ENCODE measurements around the gene BTBD16. TPM values are rescaled to one million over a fixed set of nuclear protein-coding genes. Genes with fewer than 3 reads are reported as not detected.

BTBD16 gene
- total RNA-seq, 1 experiment from 2014 or later = 0.82 TPM

DNA sequence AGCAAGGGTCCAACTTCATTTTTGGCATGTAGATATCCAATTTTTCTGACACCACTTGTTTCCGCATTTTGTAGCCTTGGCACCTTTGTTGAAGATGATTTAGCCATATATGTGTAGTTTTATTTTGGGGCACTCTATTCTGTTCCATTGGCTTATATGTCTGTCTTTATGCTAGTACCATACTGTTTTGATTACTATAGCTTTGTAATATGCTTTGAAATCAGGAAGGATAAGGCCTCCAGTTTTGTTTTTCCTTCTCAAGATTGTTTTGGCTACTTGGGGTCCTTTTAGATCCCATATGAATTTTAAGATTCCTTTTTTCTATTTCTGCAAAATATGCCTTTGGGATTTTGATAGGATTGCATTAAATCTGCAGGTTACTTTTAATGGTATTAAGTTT, 9.5 kb upstream of the BTBD16 start:
- ATAC-seq (no peak), DNase-seq (ENCODE audit: low read depth, low spot score) (no peak)
- no peaks in the 10 kb centered on the region for H3K27me3 ChIP-seq (ENCODE audit: control insufficient read depth, insufficient read depth, low read length)
- CTCF ChIA-PET = no interaction called here
- POLR2A ChIA-PET = interaction anchor here (0.7 kb wide), 1 partner anchor 74 kb away, joined by 3 read pairs; no protein-coding TSS in a partner anchor
- no peak overlapping the region for H3K4me3 ChIP-seq (ENCODE audit: low read depth in 2 of 2, low read length in 2 of 2)
- intact Hi-C loops (cut with micrococcal nuclease; ENCODE audit: unreplicated experiment) = no loop called here
- no peaks in the 10 kb centered on the region; the same call in 1 of the 2 replicates for H3K36me3 ChIP-seq (ENCODE audit: control insufficient read depth, insufficient read depth, low read length)
- no TSS peak for BruUV-seq (replicated peaks)
- in situ Hi-C loops (cut with HindIII; ENCODE audit: low pct_unique_long_range_greater_than_20kb, low sequenced_read_pairs) = no loop called here
- no peak overlapping the region for H3K27ac ChIP-seq (ENCODE audit: low read length)
- TF ChIP-seq TCF7L2 (IDR thresholded peaks at IDR 0.05; ENCODE audit: low read depth, low read length) (no peak), CTCF (IDR thresholded peaks at IDR 0.05) (no peak), SIN3A (IDR thresholded peaks at IDR 0.05; ENCODE audit: borderline replicate concordance, insufficient read depth, low read depth, low read length) (no peak), POLR2AphosphoS5 (IDR thresholded peaks at IDR 0.05; ENCODE audit: low read depth, low read length) (no peak)
- TF ChIP-seq, protein P1, sequence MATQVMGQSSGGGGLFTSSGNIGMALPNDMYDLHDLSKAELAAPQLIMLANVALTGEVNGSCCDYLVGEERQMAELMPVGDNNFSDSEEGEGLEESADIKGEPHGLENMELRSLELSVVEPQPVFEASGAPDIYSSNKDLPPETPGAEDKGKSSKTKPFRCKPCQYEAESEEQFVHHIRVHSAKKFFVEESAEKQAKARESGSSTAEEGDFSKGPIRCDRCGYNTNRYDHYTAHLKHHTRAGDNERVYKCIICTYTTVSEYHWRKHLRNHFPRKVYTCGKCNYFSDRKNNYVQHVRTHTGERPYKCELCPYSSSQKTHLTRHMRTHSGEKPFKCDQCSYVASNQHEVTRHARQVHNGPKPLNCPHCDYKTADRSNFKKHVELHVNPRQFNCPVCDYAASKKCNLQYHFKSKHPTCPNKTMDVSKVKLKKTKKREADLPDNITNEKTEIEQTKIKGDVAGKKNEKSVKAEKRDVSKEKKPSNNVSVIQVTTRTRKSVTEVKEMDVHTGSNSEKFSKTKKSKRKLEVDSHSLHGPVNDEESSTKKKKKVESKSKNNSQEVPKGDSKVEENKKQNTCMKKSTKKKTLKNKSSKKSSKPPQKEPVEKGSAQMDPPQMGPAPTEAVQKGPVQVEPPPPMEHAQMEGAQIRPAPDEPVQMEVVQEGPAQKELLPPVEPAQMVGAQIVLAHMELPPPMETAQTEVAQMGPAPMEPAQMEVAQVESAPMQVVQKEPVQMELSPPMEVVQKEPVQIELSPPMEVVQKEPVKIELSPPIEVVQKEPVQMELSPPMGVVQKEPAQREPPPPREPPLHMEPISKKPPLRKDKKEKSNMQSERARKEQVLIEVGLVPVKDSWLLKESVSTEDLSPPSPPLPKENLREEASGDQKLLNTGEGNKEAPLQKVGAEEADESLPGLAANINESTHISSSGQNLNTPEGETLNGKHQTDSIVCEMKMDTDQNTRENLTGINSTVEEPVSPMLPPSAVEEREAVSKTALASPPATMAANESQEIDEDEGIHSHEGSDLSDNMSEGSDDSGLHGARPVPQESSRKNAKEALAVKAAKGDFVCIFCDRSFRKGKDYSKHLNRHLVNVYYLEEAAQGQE (IDR thresholded peaks at IDR 0.05; ENCODE audit: insufficient read depth in 1 of 2, low read depth in 2 of 2, low read length in 1 of 2) = no peak
- no peaks in the 10 kb centered on the region for H3K4me1 ChIP-seq (ENCODE audit: control insufficient read depth, insufficient read depth, low read length)
- peaks cover 7% of the 10 kb centered on the region; the same call in 1 of the 2 replicates for H3K9me3 ChIP-seq (ENCODE audit: control insufficient read depth, insufficient read depth, low read depth, low read length)

- in situ Hi-C loops (cut with HindIII; ENCODE audit: low pct_unique_long_range_greater_than_20kb, low sequenced_read_pairs) (no loop called here), intact Hi-C loops (cut with micrococcal nuclease; ENCODE audit: unreplicated experiment) (no loop called here)
- ChIA-PET CTCF (interaction anchor here (1.3 kb wide), 1 partner anchor 16 kb away, joined by 4 read pairs; no protein-coding TSS in a partner anchor), POLR2A (interaction anchor here (0.6 kb wide), 1 partner anchor 187 kb away, joined by 3 read pairs; no protein-coding TSS in a partner anchor)
- Histone ChIP-seq H3K36me3 (ENCODE audit: control insufficient read depth, insufficient read depth, low read length) (no peaks in the 10 kb centered on the region; the same call in 1 of the 2 replicates), H3K4me3 (ENCODE audit: low read depth in 2 of 2, low read length in 2 of 2) (no peak overlapping the region), H3K9me3 (ENCODE audit: control insufficient read depth, insufficient read depth, low read depth, low read length) (peaks cover 7% of the 10 kb centered on the region; the same call in 1 of the 2 replicates), H3K27ac (ENCODE audit: low read length) (no peak overlapping the region), H3K27me3 (ENCODE audit: control insufficient read depth, insufficient read depth, low read length) (no peaks in the 10 kb centered on the region), H3K4me1 (ENCODE audit: control insufficient read depth, insufficient read depth, low read length) (no peaks in the 10 kb centered on the region)
- BruUV-seq (replicated peaks) = no TSS peak
- DNase-seq (ENCODE audit: low read depth, low spot score) (no peak), ATAC-seq (no peak)
- TF ChIP-seq CTCF (IDR thresholded peaks at IDR 0.05) = no peak
- TF ChIP-seq SIN3A (IDR thresholded peaks at IDR 0.05; ENCODE audit: borderline replicate concordance, insufficient read depth, low read depth, low read length) = no peak
- TF ChIP-seq TCF7L2 (IDR thresholded peaks at IDR 0.05; ENCODE audit: low read depth, low read length) = no peak
- TF ChIP-seq, protein P1 (IDR thresholded peaks at IDR 0.05; ENCODE audit: insufficient read depth in 1 of 2, low read depth in 2 of 2, low read length in 1 of 2) = no peak
- no peak for TF ChIP-seq POLR2AphosphoS5 (IDR thresholded peaks at IDR 0.05; ENCODE audit: low read depth, low read length)
These were observed 7.1 kb upstream of the BTBD16 start for GRCh38 chr10:122263971-122264370.

Measured in Panc1 (cell line).